Stomach (tissue), 4 donors: ENCODE results near the gene SMIM44.

Experiments
- CTCF ChIP-seq, 7 experiments: fragments of 450-650 bp in 4 of 7; fragments of 200-600 bp in 3 of 7; sonication (generic) in 3 of 7; IDR thresholded peaks; one replicate each; pipeline ENCODE4 v1.5.1; 2016 to 2019; ENCODE audit warnings: antibody characterized with exemption in 7 of 7, control low read depth in 2 of 7, mild to moderate bottlenecking in 1 of 7
- EP300 ChIP-seq: sonication (generic); formaldehyde crosslinking; IDR thresholded peaks from one replicate; pipeline ENCODE4 v1.6.1; 2017; ENCODE audit warnings: antibody characterized with exemption
- POLR2A ChIP-seq, 4 donors: fragments of 450-650 bp; IDR thresholded peaks; one replicate each; pipeline ENCODE4 v1.6.1; 2016; ENCODE audit warnings: antibody characterized with exemption in 4 of 4, control low read depth in 2 of 4, mild to moderate bottlenecking in 1 of 4, moderate library complexity in 1 of 4

DNA sequence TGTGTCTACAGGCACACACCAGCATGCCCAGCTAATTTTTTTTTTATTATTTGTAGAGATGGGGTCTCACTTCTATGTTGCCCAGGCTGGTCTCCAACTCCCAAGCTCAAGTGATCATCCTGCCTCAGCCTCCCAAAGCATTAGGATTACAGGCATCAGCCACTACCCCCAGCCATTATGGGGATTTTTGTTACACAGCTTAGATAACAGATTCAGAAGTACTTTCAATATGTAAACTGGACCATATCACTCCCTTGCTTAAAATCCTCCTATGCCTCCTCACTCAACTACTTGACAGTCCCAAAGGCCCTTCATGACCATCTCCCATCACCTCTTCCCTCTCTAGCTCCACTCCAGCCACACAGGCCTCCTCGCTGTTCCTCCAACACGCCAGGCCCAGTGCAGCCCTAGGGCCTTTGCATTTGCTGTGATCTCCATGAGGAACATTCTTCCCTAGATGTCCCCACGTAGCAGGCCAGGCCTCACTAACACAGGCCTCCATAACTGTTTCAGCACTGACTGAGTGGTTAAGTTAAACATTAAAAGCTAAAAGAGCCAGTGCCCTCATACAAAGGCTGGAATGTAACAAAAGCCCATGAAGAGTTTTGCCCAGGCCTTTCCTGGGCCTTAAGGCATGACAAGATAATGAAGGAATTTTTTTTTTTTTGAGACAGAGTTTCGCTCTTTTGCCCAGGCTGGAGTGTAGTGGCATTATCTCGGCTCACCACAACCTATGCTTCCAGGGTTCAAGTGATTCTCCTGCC is 14.7 kb upstream of the SMIM44 start:
- TF ChIP-seq POLR2A (IDR thresholded peaks at IDR 0.05) (no peak), CTCF (IDR thresholded peaks at IDR 0.05) (no peak), EP300 (no peak)
